Activated naive CD8-positive, alpha-beta T cell treated with anti-CD3 and anti-CD28 coated beads, Interleukin-2, amount 50 U/mL, for 24 hours (primary cell): ENCODE data around the gene RPUSD2.

Experiments
- ATAC-seq: fragments of 150-1000 bp; cut with Tn5 transposase; one replicate; pipeline ENCODE4 v1.10.0; 2021
- DNase-seq: peaks from one replicate; pipeline ENCODE4 v3.0.0; 2021
- H3K27ac Mint-ChIP-seq: one replicate; pipeline ENCODE4 v1.8.0; 2021; ENCODE audit warnings: mild to moderate bottlenecking, mixed read lengths
- H3K27me3 Mint-ChIP-seq: one replicate; pipeline ENCODE4 v1.8.0; 2021; ENCODE audit warnings: mixed read lengths
- H3K36me3 Mint-ChIP-seq: one replicate; pipeline ENCODE4 v1.8.0; 2021; ENCODE audit warnings: low read depth, mixed read lengths
- H3K4me1 Mint-ChIP-seq: one replicate; pipeline ENCODE4 v1.8.0; 2021; ENCODE audit warnings: mixed read lengths
- H3K4me3 Mint-ChIP-seq: one replicate; pipeline ENCODE4 v1.8.0; 2021; ENCODE audit warnings: mild to moderate bottlenecking, moderate library complexity, mixed read lengths
- H3K9me3 Mint-ChIP-seq: one replicate; pipeline ENCODE4 v1.8.0; 2021; ENCODE audit warnings: mixed read lengths

RPUSD2 gene

GRCh38 chr15:40623361-40623760 is 54.3 kb downstream of the RPUSD2 start:
- no peak for ATAC-seq
- no peak overlapping the region for H3K27ac Mint-ChIP-seq
- DNase-seq, result no peak
- H3K4me1 Mint-ChIP-seq, result no peaks in the 10 kb centered on the region
- H3K36me3 Mint-ChIP-seq, result peaks cover 11% of the 10 kb centered on the region
- no peaks in the 10 kb centered on the region for H3K9me3 Mint-ChIP-seq
- no peaks in the 10 kb centered on the region for H3K27me3 Mint-ChIP-seq
- no peak overlapping the region for H3K4me3 Mint-ChIP-seq
